Smooth muscle cell of the brain vasculature (primary cell): ENCODE data around the gene C4orf36.
"Not testable (repeated sequence)": the region's sequence is repeated elsewhere in the genome, so short reads cannot be mapped to it uniquely, and the experiment has no call there.

Experiments used
- DNase-seq: peaks from one replicate; pipeline ENCODE4 v3.0.0-alpha.2; 2012; ENCODE audit warnings: low read depth, low spot score

The C4orf36 gene

DNA sequence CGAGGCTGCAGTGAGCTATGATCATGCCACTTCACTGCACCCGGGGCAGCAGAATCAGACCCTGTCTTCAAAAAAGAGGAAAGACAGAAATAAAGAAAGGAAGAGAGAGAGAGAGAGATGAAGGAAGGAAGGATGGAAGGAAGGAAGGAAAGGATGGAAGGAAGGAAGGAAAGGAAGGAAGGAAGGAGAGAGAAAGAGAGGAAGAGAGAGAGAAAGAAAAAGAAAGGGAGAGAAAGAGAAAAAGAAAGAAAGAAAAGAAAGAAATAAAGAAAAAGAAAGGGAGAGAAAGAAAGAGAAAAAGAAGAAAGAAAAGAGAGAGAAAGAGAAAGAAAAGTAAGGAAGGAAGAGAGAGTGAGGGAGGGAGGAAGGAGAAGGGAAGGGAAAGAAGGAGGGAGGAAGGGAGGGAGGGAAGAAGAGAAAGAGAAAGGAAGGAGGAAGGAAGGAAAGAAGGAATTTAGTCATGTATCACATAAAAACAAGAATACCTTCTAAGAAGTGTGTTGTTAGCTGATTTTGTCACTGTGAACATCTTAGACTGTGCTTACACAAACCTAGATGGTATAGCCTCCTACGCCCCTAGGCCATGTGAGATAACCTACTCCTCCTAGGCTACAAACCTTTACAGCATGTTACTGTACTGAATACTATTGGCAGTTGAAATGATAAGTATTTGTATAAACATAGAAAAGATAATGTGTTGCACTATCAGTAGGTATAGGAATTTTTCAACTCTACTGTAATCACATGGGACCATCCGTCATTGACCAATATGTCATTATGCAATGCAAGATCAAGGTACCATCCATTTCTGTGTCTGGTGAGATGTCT is 25.2 kb upstream of the C4orf36 start:
- DNase-seq, result no peak

DNA sequence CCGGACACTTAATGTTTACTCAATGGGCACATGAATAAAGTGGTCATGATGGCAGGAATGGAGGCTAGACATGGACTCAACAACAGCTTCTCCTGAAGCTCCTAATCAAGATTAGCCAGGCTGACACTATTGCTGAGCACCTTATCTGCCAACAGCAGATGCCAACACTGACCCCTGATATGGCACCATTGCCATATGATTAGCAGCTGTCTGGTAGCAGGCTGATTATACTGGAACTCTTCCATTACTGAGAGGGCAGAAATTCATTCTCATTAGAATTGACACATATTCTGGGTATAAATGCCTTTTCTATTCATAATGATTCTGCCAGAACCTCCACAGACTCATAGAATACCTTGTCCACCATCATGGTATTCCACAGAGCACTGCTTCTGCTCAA is 24.2 kb upstream of the C4orf36 start:
- DNase-seq, result no peak

DNA sequence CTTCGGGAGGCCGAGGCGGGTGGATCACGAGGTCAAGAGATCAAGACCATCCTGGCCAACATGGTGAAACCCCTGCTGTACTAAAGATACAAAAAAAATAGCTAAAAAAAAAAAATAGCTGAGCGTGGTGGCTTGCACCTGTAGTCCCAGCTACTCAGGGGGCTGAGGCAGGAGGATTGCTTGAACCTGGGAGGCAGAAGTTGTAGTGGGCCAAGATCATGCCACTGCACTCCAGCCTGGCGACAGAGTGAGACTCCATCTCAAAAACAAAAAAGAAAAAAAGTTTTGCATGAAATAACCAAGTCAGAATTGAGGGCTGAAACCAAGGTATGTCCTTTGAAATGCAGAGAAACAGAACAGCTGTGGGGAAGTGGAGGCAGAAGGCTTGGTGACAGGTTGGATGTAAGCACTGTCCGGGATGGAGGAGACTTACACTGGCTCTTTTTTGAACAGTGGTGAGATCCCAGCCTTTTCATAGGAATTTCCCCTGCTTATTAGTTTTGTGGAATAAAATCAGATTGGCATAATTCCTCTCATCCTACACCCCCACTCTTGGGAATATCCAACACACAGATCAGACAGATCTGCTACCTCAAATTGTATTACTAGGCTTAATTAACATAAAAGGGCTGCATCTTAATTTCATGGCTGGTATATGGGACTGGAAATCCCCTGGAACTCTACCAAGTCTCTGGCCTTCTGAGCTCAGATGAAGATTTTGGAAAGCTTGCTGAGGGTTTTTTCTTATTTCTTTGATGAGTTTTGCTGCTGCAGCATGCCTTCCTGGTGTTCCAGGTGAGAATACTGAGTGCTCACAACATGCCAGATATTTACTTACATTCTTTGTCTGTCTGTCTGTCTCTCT is 18.8 kb upstream of the C4orf36 start:
- no peak for DNase-seq

DNA sequence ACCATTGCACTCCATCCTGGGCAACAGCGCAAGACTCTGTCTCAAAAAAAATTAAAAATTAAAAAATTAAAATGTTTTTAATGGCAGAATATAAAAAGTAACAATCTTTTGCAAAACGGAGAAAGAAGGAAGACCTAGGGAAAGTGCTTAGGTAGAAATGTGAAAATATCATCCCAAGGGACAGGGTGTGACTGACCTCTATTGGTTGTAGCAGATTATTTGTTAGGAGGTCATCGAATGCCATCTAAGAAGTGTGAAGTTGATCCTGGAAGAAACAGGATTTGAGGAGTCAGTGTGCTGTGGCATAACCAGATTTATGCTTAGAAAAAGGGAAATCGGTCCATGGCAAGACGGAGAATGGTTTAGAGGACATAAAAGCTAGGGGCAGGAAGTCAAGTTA is 18.1 kb upstream of the C4orf36 start:
- no peak for DNase-seq

DNA sequence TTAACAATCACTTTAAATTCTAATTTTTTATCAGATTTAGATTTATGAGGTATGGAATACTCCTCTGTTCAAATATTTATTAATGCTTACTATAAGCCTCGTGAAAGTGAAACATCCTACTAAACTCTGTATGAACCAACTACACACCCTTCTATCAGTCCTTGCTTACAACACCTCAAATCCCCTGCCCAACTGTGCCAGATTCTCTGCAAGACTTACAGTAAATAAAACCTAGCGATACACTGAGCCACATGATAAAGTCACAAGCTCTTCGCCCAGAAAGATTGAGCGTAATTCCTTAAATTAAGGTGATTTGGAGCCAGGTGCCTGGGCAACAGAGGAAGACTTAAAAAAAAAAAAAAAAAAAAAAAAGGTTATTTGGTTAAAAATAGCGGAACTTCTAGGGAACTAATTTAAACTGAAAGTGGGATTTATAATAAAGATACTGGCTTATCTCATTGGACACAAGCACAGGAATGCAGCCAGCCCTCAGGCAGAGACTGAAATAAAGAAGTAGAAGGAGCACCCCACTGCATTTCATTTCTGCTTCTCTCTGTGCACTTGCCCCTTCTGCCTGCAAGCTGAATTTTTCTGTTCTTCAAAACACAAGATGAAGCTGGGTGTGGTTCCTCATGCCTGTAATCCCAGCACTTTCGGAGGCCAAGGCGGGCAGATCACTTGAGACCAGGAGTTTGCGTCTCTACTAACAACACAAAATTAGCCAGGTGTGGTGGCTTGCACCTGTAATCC is 17.5 kb upstream of the C4orf36 start:
- DNase-seq, result no peak

DNA sequence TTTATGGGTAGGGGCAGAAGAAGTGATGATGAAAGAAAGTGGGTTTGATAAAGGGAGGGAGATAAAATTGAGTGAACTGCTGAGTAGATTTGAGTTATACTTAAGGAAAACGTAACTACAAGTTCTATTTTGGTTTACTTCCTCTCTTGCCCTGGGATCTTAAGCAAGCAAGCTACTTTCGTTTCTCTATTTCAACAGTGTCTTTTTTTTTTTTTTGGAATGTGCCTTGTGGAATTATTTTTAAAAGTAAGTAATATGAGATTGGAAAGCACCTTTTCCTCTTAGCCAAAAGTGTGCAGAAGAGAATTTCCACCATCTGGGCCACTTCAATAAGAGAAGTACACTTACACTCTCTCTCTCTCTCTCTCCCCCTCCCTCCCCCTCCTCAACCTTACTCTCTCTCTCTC is 16.0 kb upstream of the C4orf36 start:
- no peak for DNase-seq

DNA sequence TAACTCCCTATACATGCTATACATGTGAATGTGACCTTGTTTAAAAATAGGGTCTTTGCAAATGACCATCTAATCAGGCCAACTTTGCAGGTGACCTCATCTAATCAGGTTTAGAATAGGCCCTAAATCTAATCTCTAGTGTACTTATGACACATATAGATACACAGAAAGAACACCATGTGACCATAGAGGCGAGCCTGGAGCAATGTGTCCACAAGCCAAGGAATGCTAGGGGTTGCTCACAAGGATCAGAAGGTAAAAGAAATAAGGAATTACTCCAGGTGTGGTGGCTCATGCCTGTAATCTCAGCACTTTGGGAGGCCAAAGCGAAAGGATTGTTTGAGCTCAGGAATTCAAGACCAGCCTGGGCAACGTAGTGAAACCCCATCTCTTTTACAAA is 9.6 kb upstream of the C4orf36 start:
- DNase-seq, result no peak

DNA sequence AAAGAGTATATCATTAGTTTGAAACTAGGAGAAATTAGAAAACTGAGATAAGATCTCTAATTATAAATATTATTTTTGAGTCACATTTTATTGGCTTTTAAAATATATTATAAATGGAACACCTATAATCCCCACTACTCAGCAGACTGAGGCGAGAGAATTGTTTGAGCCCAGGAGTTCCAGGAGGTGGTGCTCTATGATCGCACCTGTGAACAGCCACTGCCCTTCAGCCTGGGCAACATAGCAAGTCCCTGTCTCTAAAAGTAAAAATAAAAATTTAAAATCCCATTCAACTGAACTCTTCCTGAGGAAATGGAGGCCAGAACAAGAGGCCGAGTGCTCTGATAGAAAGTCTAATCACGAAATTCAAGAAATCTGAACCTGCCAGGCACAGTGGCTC is 6.3 kb upstream of the C4orf36 start:
- no peak for DNase-seq

DNA sequence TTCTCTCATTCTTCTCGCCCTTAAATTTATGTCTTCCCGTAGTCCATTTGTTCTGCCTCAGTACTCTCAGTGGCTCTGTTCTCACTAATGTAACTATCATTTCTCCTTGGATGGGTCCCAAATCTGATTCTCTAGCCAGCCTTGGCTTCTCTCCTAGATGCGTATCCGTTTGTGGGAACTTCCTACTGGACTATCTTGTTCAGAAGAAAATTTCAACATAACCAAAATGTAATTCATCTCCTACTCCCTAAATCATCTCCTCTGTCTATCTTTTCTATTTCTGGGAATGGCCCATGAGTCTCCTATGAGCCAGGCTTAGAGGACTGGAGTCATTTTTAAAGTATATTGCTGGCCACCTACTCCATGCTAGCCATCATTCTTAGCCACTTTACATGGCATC is 4.4 kb upstream of the C4orf36 start:
- no peak for DNase-seq

DNA sequence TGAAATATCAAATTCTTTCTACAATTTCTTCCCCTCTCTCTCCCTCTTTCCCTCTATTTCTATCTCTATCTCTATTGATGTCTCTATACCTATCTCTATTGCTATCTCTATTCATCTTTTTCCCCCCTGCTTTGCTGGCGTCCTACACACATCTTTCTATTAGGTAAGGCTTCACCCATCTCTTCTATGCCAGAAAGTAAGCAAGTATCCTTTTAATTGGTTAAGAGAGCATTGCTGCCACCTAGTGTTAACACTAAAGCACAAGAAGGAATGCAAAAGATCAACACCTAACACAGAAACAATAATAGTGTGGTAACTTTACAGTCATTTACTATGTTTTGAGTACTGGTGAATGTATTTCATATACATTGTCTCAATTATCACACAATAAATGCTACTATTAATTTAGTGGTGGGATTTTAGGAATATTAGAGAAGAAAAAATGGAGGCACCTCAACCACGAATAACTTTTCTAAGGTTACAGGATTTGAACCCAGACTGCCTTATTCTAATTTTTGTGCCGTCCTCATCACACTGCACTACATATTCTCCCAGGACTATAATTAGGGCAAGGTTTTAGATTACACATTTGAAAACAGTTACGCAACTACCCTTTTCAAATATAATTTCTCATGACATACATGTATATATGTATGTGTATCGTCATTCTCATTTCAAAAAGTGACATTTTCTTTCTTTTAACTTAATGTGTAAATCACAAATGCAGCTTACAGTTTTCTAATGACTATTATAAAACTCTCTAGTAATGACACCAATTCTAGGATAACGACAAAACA is 3.7 kb upstream of the C4orf36 start:
- DNase-seq, result no peak

DNA sequence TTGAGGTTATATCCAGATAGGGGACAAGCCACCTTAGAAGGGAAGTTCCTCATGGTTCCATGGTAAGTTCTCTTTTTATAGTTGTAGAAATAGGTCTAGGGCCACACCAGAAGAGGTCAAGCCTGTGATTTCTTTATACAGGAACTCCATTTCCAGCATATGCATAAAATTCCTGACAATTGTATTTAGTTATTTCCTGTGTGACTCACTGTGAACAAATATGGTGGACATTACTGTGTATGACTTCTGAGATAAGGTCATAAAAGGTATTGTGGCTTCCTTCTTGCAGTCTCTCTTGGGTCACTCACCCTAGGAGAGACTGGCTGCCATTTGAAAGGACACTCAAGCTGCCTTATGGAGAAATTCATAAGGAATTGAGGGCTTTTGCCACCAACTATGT is 2.2 kb upstream of the C4orf36 start:
- no peak for DNase-seq

DNA sequence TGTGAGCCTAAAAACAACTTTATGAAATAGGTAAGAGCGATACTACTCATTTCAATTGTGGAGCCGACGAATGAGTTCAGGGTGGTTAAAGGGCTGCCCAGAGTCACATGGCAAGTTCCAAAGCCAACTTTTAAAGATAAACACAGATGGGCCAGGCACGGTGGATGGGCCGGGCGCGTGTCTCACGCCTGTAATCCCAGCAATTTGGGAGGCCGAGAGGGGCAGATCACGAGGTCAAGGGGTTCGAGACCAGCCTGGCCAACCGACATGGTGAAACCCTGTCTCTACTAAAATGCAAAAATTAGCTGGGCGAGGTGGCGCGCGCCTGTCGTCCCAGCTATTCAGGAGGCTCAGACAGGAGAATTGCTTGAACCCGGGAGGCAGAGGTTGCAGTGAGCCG is 914 bp upstream of the C4orf36 start:
- DNase-seq, result no peak

DNA sequence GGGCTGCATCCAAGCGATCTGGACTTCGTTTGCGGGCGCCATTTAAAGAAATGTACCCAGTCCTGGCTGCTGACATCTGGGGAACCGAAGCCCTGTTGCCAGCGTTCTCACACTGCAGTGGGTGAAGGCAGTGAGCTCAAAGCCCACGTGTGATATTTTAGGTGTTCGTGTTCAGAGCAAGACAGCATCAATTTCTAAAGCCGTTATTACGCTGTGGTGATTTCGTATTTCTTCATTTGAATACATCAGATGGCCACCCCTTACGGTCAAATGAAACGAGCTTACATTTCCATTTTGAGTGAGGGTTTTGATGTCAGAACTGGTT is 376 bp upstream of the C4orf36 start:
- DNase-seq, result no peak

DNA sequence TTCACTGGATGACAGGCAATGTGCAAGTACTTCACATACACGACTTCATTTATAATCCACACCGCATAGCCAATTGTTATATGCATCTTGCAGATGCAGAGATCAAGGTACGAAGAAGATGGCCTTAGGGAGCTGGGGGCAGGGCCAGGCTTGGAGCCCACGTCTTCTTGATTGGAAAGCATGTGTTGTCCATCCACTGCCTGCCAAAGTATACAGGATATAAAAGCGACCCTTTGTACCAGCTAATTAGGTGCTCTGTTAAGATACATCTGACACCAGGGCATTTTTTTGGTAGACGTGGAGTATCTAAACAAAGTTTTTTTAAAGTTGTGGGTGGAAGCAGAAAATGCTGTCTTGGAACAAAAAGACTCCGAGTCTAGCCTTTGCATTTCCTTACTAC is 1.4 kb downstream of the C4orf36 start:
- DNase-seq, result no peak

DNA sequence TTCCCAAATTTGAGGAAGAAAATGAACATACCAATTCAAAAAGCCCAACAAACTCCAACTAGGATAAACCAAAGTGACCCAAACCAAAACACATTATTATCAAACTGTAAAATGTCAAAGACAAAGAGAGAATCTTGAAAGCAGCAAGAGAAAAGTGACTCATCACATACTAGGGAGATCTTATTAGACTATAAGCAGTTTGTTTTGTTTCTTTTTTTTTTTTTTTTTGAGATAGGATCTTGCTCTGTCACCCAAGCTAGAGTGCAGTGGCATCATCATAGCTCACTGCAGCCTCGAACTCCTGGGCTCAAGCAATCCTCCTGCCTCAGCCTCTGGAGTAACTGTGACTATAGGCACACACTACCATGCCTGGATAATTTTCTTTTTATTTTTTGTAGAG is 12.6 kb downstream of the C4orf36 start:
- DNase-seq, result no peak

DNA sequence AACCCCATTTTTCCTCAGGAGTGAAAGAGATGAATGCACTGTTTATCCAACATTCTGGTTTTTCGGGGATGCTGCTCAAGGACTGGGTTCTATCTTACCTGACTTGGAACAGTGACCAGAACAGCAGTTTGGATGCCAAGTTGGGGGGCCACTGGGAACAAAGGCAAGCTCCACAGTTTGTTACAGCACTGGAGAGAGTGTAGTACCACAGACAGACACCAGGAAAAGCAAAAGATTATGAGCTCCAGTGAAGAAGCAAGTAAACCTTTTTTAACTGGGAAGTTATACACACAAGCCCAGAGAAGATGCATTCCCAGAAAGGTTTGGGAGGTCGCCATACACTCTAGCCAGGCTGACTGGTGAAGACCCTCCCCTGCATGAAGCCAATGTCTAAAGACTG is 13.6 kb downstream of the C4orf36 start:
- DNase-seq, result no peak

DNA sequence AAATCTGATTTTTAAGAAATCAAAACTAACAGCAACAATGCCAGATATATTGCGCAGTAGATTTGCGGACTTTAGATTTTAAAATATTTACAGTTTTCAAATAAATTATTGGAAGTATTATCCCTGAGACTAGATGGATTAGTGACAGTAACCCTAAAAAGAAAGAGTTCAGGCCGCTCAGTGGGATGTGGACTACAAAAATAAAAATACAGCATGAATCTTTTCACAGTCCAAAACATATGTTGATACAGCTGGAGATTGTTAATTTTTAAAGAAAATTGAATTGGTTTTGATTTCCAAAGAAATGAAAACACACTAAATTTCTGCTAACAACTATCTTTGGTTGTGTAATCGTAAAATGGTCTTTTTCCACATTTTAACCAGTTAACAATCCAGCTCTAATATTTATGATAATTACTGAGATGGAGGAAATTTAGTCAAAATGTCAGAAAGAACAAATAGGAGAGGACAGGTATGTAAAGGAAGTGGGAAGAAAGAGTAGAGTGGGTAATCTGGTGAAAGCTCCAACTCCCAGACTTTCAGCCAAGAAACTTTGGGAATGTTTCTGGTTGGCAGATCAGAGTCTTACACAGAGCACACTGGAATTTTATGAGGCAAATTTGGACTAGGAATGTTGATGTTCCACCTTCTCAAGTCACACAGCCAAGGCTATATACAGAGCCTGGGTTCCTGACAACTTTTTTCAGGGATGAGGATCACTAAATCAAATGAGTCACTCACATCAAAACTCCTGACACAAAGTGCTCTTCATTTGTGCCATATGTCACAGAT is 15.1 kb downstream of the C4orf36 start:
- DNase-seq, result no peak

DNA sequence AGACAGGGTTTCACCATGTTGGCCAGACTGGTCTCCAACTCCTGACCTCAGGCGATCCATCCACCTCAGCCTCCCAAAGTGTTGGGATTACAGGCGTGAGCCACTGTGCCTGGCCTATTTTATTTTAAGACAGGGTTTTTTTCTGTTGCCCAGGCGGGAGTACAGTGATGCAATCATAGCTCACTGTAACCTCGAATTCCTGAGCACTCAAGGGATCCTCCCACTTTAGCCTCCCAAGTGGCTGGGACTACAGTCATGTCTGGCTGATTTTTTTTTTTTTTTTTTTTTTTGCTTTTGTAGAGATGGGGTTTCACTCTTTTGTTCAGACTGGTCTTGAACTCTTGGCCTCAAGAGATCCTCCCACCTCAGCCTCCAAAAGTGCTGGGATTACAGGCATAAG is 16.8 kb downstream of the C4orf36 start:
- DNase-seq, result not testable (repeated sequence)

DNA sequence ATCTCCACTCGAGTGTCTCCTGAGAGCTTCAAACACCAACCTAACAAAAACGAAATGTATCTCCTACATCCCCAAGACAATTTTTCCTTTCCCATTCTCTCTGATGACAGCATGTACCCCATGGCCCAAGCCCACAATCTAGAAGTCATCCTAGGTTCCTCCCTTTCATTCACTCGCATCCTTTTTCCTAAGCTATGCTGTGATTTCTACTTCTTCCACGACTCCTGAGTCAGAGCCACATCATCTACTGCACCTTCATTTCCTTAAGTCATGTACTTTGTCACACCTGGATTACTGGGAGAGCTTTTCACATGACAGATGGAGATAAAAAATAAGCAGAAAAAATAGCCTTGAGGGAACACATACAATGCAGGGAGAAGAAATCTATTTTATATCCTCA is 20.1 kb downstream of the C4orf36 start:
- no peak for DNase-seq

DNA sequence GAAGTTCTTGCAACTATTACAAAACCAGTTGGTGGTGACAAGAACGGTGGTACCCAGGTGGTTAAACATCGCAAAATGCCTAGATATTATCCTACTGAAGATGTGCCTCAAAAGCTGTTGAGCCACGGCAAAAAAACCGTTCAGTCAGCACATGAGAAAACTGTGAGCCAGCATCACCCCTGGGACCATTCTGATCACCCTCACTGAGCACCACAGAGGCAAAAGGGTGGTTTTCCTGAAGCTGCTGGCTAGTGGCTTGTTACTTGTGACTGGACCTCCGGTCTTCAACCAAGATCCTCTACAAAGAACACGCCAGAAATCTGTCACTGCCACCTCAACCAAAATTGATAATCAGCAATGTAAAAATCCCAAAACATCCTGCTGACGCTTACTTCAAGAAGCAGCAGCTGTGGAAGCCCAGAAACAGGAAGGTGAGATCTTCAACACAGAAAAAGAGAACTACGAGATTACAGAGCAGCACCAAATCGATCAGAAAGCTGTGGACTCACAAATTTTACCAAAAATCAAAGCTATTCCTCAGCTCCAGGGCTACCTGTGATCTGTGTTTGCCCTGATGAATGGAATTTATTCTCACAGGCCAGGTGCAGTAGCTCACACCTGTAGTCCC is 21.7 kb downstream of the C4orf36 start:
- no peak for DNase-seq
